ENCODE results near the gene GALNT10.

- TF ChIP-seq CTCF (IDR thresholded peaks at IDR 0.05) (no peak), POLR2A (IDR thresholded peaks at IDR 0.05) (no peak)
These were observed 273.9 kb downstream of the GALNT10 start for GRCh38 chr5:154464438-154464837.

All from lower leg skin (tissue), 3 donors.